MM.1S (cell line): Measurements from ENCODE around the gene GLOD5.

Source experiments
- DNase-seq: peaks from one replicate; pipeline ENCODE4 v3.0.0-alpha.2; 2015
- H2AFZ ChIP-seq: fragments of 300-600 bp; sonication (generic); 2 replicates; pipeline ENCODE4 v1.6.0; 2016; ENCODE audit warnings: antibody characterized with exemption, low read length
- H3F3A ChIP-seq: fragments of 300-600 bp; sonication (generic); 2 replicates; pipeline ENCODE4 v1.6.1; 2016; ENCODE audit warnings: mild to moderate bottlenecking, antibody characterized with exemption, low read length, moderate library complexity, mixed read lengths; ENCODE audit not compliant: insufficient read depth
- H3K27ac ChIP-seq: fragments of 300-600 bp; sonication (generic); 2 replicates; pipeline ENCODE4 v1.5.1; 2016; ENCODE audit warnings: mild to moderate bottlenecking, low read length
- H3K27me3 ChIP-seq: fragments of 300-600 bp; sonication (generic); replicated peaks from 2 replicates; pipeline ENCODE4 v1.6.0; 2016; ENCODE audit warnings: low read length; ENCODE audit not compliant: insufficient read depth
- H3K36me3 ChIP-seq: fragments of 300-600 bp; sonication (generic); replicated peaks from 2 replicates; pipeline ENCODE4 v1.6.1; 2016; ENCODE audit warnings: mild to moderate bottlenecking, low read length, mixed read lengths; ENCODE audit not compliant: insufficient read depth
- H3K4me1 ChIP-seq: fragments of 300-600 bp; sonication (generic); 2 replicates; pipeline ENCODE4 v1.6.1; 2016; ENCODE audit warnings: low read length, mixed read lengths
- H3K4me2 ChIP-seq: fragments of 300-600 bp; sonication (generic); 2 replicates; pipeline ENCODE4 v1.6.0; 2016; ENCODE audit warnings: low read depth, low read length
- H3K4me3 ChIP-seq: fragments of 300-600 bp; sonication (generic); 2 replicates; pipeline ENCODE4 v1.5.1; 2016; ENCODE audit warnings: low read length, mixed read lengths
- H3K79me2 ChIP-seq: fragments of 300-600 bp; sonication (generic); 2 replicates; pipeline ENCODE4 v1.6.1; 2016; ENCODE audit warnings: mixed run types, low read length, mixed read lengths
- H3K9ac ChIP-seq: fragments of 300-600 bp; sonication (generic); 2 replicates; pipeline ENCODE4 v1.6.1; 2016; ENCODE audit warnings: low read length, mixed read lengths
- H3K9me2 ChIP-seq: fragments of 300-600 bp; sonication (generic); replicated peaks from 2 replicates; pipeline ENCODE4 v1.6.1; 2016; ENCODE audit warnings: mild to moderate bottlenecking, low read length, mixed read lengths; ENCODE audit not compliant: insufficient read depth
- H3K9me3 ChIP-seq: fragments of 300-600 bp; sonication (generic); replicated peaks from 2 replicates; pipeline ENCODE4 v1.6.1; 2016; ENCODE audit warnings: mild to moderate bottlenecking, low read length, mixed read lengths; ENCODE audit not compliant: insufficient read depth
- H4K20me1 ChIP-seq: fragments of 300-600 bp; sonication (generic); 2 replicates; pipeline ENCODE4 v1.6.1; 2016; ENCODE audit warnings: mild to moderate bottlenecking, low read length, moderate library complexity, mixed read lengths; ENCODE audit not compliant: insufficient read depth
- CTCF ChIP-seq: fragments of 300-600 bp; sonication (generic); IDR thresholded peaks from 2 replicates; pipeline ENCODE4 v1.5.1; 2016; ENCODE audit warnings: antibody characterized with exemption, low read length, mixed read lengths
- EZH2 ChIP-seq: fragments of 300-600 bp; sonication (generic); optimal IDR thresholded peaks from 2 replicates; pipeline ENCODE3; 2017; ENCODE audit warnings: low read depth, mild to moderate bottlenecking, antibody characterized with exemption, low read length, mixed read lengths
- EZH2phosphoT487 ChIP-seq: fragments of 300-600 bp; sonication (generic); IDR thresholded peaks from 2 replicates; pipeline ENCODE4 v1.6.1; 2018; ENCODE audit warnings: antibody characterized with exemption, low read length

Gene GLOD5

GRCh38 chrX:48789366-48790220 is 28.0 kb downstream of the GLOD5 start:
- no peak overlapping the region for H3K4me3 ChIP-seq
- no peak overlapping the region for H2AFZ ChIP-seq
- H3K79me2 ChIP-seq: no peaks in the 10 kb centered on the region
- no peaks in the 10 kb centered on the region for H4K20me1 ChIP-seq
- H3K9ac ChIP-seq: no peak overlapping the region
- H3K4me2 ChIP-seq: no peak overlapping the region
- H3F3A ChIP-seq: no peaks in the 10 kb centered on the region
- H3K27me3 ChIP-seq: no peaks in the 10 kb centered on the region
- H3K4me1 ChIP-seq: no peaks in the 10 kb centered on the region
- no peaks in the 10 kb centered on the region for H3K36me3 ChIP-seq
- DNase-seq: no peak
- H3K9me3 ChIP-seq: no peaks in the 10 kb centered on the region
- TF ChIP-seq CTCF (no peak), EZH2 (no peak), EZH2phosphoT487 (no peak)
- H3K27ac ChIP-seq: no peak overlapping the region
- no peaks in the 10 kb centered on the region for H3K9me2 ChIP-seq

GRCh38 chrX:48790477-48790876 is 28.9 kb downstream of the GLOD5 start:
- H3K4me1 ChIP-seq: no peaks in the 10 kb centered on the region
- TF ChIP-seq EZH2: no peak
- TF ChIP-seq EZH2phosphoT487: no peak
- TF ChIP-seq CTCF: no peak
- no peak overlapping the region for H3K9ac ChIP-seq
- no peak overlapping the region for H3K4me3 ChIP-seq
- no peaks in the 10 kb centered on the region for H4K20me1 ChIP-seq
- no peaks in the 10 kb centered on the region for H3K9me3 ChIP-seq
- H3K27me3 ChIP-seq: no peaks in the 10 kb centered on the region
- no peak for DNase-seq
- no peaks in the 10 kb centered on the region for H3F3A ChIP-seq
- H3K4me2 ChIP-seq: no peak overlapping the region
- no peaks in the 10 kb centered on the region for H3K9me2 ChIP-seq
- no peaks in the 10 kb centered on the region for H3K79me2 ChIP-seq
- no peak overlapping the region for H2AFZ ChIP-seq
- no peak overlapping the region for H3K27ac ChIP-seq
- H3K36me3 ChIP-seq: no peaks in the 10 kb centered on the region

GRCh38 chrX:48791063-48791820 is 29.7 kb downstream of the GLOD5 start:
- TF ChIP-seq CTCF (no peak), EZH2phosphoT487 (no peak)
- Histone ChIP-seq H3K9me2 (no peaks in the 10 kb centered on the region), H3K79me2 (no peaks in the 10 kb centered on the region), H3K9ac (no peak overlapping the region), H3K36me3 (no peaks in the 10 kb centered on the region), H3K27me3 (no peaks in the 10 kb centered on the region), H3K4me2 (no peak overlapping the region), H4K20me1 (no peaks in the 10 kb centered on the region), H2AFZ (no peak overlapping the region), H3K27ac (no peak overlapping the region), H3K9me3 (no peaks in the 10 kb centered on the region), H3K4me1 (no peaks in the 10 kb centered on the region), H3K4me3 (no peak overlapping the region), H3F3A (no peaks in the 10 kb centered on the region)
- DNase-seq: no peak
